ENCODE results near the gene RNF212. TPM values are rescaled to one million over a fixed set of nuclear protein-coding genes. Genes with fewer than 3 reads are reported as not detected.

The RNF212 gene
- total and polyA plus RNA-seq, 9 of the 15 experiments (the other 6 are each of a cell fraction or from before 2014, with no cell fraction given), result 0.04 TPM; not detected in 8

DNA sequence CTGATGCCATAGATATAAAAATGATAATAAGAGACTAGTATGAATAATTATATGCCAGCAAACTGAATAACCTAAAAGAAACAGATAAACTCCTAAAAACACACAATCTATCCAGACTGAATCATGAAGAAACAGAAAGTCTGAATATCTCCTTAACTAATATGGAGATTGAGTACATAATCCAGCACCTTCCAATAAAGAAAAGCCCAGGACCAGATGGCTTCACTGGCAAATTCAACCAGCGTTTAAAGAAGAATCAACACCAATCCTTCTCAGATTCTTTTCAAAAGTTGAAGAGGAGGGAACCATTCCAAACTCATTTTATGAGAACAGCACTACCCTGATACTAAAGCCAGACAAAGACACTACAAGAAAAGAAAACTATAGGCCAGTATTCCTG is 26.5 kb upstream of the RNF212 start:
- in situ Hi-C loops (cut with MboI) (loop anchor here (10.0 kb wide), 1 partner anchor 485 kb away; no protein-coding TSS in a partner anchor), intact Hi-C loops (cut with micrococcal nuclease) (no loop called here)
- FAIRE-seq (no peak), ATAC-seq (no peak), DNase-seq (ENCODE audit: extremely low read depth in 1 of 4, low spot score in 3 of 4) (no peak)
- CTCF ChIA-PET (ENCODE audit: low intra/inter-chr PET ratio), result no interaction called here
- no TSS peak for BruUV-seq (replicated peaks)
- Histone ChIP-seq H3K79me2 (ENCODE audit: control insufficient read depth, insufficient read depth, low read length) (no peaks in the 10 kb centered on the region), H3K9me1 (ENCODE audit: control insufficient read depth, insufficient read depth, low read length) (no peaks in the 10 kb centered on the region), H3K4me1 (replicated peaks in 1 of 2; ENCODE audit: control insufficient read depth in 2 of 2, insufficient read depth in 2 of 2, low read length in 2 of 2) (no peaks in the 10 kb centered on the region), H3K9me3 (replicated peaks; ENCODE audit: control insufficient read depth, insufficient read depth, low read depth, low read length) (no peaks in the 10 kb centered on the region), H3K4me2 (ENCODE audit: insufficient read depth, low read length) (no peak overlapping the region), H4K20me1 (replicated peaks; ENCODE audit: control insufficient read depth, insufficient read depth, low read length) (no peaks in the 10 kb centered on the region), H3K9ac (ENCODE audit: insufficient read depth in 1 of 2, low read depth in 2 of 2, low read length in 2 of 2) (no peak overlapping the region), H3K36me3 (ENCODE audit: control insufficient read depth, insufficient read depth, low read length) (no peaks in the 10 kb centered on the region), H2AFZ (ENCODE audit: low read depth, low read length) (no peak overlapping the region), H3K4me3 (no peak overlapping the region), H3K27me3 (ENCODE audit: control insufficient read depth in 2 of 2, insufficient read depth in 2 of 2, low read length in 2 of 2) (peaks cover 26 to 37% of the 10 kb centered on the region in 2 experiments; a peak in 3 of 5 replicates), H3K27ac (ENCODE audit: extremely low read depth, low read depth, low read length) (no peak overlapping the region)
- POLR2A ChIA-PET, result no interaction called here
- TF ChIP-seq ZNF224 (CRISPR knock-in tag; IDR thresholded peaks at IDR 0.05), result no peak
- TF ChIP-seq ZSCAN29 (IDR thresholded peaks at IDR 0.05), result no peak
- no peak for TF ChIP-seq NUFIP1 (IDR thresholded peaks at IDR 0.05; ENCODE audit: partially characterized antibody)
- TF ChIP-seq ARID1B (IDR thresholded peaks at IDR 0.05), result no peak
- TF ChIP-seq LCOR (CRISPR knock-in tag; IDR thresholded peaks at IDR 0.05), result no peak
- no peak for TF ChIP-seq ILK (tag; IDR thresholded peaks at IDR 0.05; ENCODE audit: borderline replicate concordance, low read depth)
- no peak for TF ChIP-seq POLR2B (IDR thresholded peaks at IDR 0.05; ENCODE audit: low read depth, partially characterized antibody)
- TF ChIP-seq MECOM (CRISPR knock-in tag; IDR thresholded peaks at IDR 0.05), result no peak
- no peak for TF ChIP-seq BRD4 (IDR thresholded peaks at IDR 0.05)
- no peak for TF ChIP-seq HDAC1 (IDR thresholded peaks at IDR 0.05)
- TF ChIP-seq NFE2L1 (tag; IDR thresholded peaks at IDR 0.05; ENCODE audit: borderline replicate concordance, low read depth), result no peak
- TF ChIP-seq TSC22D4 (tag; IDR thresholded peaks at IDR 0.05), result no peak
- TF ChIP-seq SIN3A (IDR thresholded peaks at IDR 0.05; ENCODE audit: borderline replicate concordance in 2 of 2, control insufficient read depth in 1 of 2, low read depth in 2 of 2, low read length in 2 of 2), result no peak
- TF ChIP-seq PHF20 (IDR thresholded peaks at IDR 0.05; ENCODE audit: partially characterized antibody), result no peak
- no peak for TF ChIP-seq DDX20 (tag; IDR thresholded peaks at IDR 0.05; ENCODE audit: low read depth)
- TF ChIP-seq TEAD1 (CRISPR knock-in tag; IDR thresholded peaks at IDR 0.05), result no peak
- WGBS (ENCODE audit: insufficient coverage, low coverage, missing lambda C conversion rate), result 0% methylated on average over 1 of the region's 1 CpG

Data from K562 (cell line).